Urinary bladder (tissue), 4 donors: ENCODE data around the gene OSBPL1A. TPM values are rescaled to one million over a fixed set of nuclear protein-coding genes. Genes with fewer than 3 reads are reported as not detected.
"Not testable (repeated sequence)": the region's sequence is repeated elsewhere in the genome, so short reads cannot be mapped to it uniquely, and the experiment has no call there.

ENCODE experiments used
- DNase-seq: peaks from one replicate; pipeline ENCODE4 v3.0.0-alpha.2; 2015; ENCODE audit errors: extremely low spot score
- H3K27ac ChIP-seq: one replicate; pipeline ENCODE4 v1.5.1; 2013; ENCODE audit warnings: low read depth, mild to moderate bottlenecking, moderate library complexity
- H3K36me3 ChIP-seq: one replicate; pipeline ENCODE4 v1.6.1; 2013; ENCODE audit warnings: mild to moderate bottlenecking, moderate library complexity; ENCODE audit not compliant: insufficient read depth
- H3K4me1 ChIP-seq: one replicate; pipeline ENCODE4 v1.6.1; 2013; ENCODE audit warnings: mild to moderate bottlenecking, moderate library complexity; ENCODE audit not compliant: insufficient read depth
- H3K4me3 ChIP-seq: one replicate; pipeline ENCODE4 v1.5.1; 2013; ENCODE audit warnings: low read depth, low read length
- WGBS: extraction: QIAGEN DNeasy Blood & Tissue Kit; methylation state at CpG from one replicate; pipeline ENCODE4 v1.1.7; 2013; 5-methylcytosine and 5-hydroxymethylcytosine counted together
- polyA plus RNA-seq: library from polyadenylated mRNA; stranded (reverse); fragments of 200-250 nt; gene quantifications from one replicate; pipeline ENCODE4 v1.2.3, GENCODE V29; 2013
- total RNA-seq: library from RNA; depleted of rRNA; stranded (reverse); fragments of >200 nt; gene quantifications from one replicate; pipeline ENCODE4 v1.2.3, GENCODE V29; 2014
- donor health status: healthy with polysubstance abuse.
- donor health status: healthy.

The OSBPL1A gene
- total and polyA plus RNA-seq, 2 donors: 46.6 to 53.3 TPM

DNA sequence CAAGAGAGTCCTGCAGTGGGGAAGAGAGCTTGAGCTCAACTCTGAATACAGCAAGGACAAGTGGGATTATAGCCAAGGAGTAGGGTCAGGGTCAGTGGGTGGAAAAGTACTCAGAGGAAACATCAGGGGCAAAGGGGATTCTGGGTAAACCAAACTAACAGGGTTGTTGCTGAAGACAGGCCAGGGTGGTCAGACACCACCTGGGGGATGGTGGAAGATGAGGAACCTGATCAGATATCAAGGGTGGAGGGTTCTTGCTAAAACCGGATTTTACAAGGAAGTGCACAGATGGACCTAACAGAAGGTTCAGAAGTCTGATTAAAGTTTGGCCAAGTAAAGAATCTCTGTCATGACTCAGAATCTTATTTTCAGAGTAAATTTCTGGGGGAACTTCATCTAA lies 16.5 kb downstream of the OSBPL1A start:
- H3K4me3 ChIP-seq: no peak overlapping the region
- 81% methylated on average over 1 of the region's 1 CpG for WGBS
- no peak for DNase-seq
- H3K36me3 ChIP-seq: no peaks in the 10 kb centered on the region
- H3K27ac ChIP-seq: no peak overlapping the region
- H3K4me1 ChIP-seq: no peaks in the 10 kb centered on the region

DNA sequence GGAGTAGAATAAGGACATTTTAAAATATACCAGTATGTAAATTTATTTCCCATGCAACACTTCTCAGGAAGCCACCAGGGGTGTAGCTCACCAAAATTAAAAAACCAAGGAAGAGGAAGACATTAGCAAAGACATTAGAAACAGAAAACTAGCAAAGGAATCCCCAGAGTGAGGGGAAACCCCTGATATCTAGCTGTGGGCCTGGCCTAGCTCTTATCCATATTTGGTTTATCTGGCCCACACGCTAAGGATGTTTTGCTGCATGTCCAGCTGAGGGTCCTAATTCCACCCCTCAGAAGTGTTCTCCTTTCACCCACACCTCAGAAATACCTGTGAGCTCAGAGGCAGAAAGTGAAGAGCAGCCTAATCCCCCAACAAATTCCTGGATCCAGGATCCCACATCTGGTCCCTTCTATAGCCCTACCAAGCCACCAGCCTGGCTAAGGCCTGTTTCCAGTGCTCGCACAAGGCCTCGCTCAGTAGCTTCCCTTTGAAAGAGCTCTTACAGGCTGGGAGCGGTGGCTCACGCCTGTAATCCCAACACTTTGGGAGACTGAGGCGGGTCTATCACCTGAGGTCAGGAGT lies 17.4 kb downstream of the OSBPL1A start:
- H3K36me3 ChIP-seq: no peaks in the 10 kb centered on the region
- 95% methylated on average over 6 of the region's 6 CpGs for WGBS
- H3K4me1 ChIP-seq: no peaks in the 10 kb centered on the region
- no peak overlapping the region for H3K4me3 ChIP-seq
- no peak overlapping the region for H3K27ac ChIP-seq
- DNase-seq: no peak

DNA sequence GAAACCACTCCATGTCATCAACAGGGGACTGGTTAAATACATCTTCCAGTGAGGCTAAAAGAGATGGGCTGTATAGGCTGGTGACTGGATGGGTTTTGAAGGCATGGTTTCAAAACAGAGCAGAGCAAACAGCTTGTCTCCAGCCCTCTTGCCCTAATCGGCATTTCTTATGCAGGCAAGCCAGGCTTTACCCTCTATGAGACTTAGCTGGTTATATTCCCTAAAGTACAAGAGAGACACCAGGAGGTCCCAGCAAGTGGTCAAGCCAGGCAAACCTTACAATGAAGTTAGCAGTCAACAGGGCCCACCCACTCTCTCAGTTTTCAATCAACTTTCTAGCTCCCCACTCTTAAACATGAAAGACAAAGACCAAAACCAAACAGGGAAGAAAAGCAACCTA lies 19.0 kb downstream of the OSBPL1A start:
- WGBS: 70% methylated on average over 1 of the region's 1 CpG
- H3K27ac ChIP-seq: no peak overlapping the region
- H3K36me3 ChIP-seq: no peaks in the 10 kb centered on the region
- no peak for DNase-seq
- no peak overlapping the region for H3K4me3 ChIP-seq
- no peaks in the 10 kb centered on the region for H3K4me1 ChIP-seq

DNA sequence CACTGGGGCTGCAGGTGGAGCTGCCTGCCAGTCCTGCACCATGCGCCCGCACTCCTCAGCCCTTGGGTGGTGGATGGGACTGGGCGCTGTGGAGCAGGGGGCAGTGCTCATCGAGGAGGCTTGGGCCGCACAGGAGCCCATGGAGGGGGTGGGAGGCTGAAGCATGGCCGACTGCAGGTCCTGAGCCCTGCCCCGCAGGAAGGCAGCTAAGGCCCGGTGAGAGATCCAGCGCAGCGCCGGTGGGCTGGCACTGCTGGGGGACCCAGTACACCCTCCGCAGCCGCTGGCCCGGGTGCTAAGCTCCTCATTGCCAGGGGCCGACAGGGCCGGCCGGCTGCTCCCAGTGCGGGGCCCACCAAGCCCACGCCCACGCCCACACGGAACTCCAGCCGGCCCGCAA lies 21.1 kb downstream of the OSBPL1A start:
- not testable (repeated sequence) for H3K27ac ChIP-seq
- 99% methylated on average over 23 of the region's 23 CpGs for WGBS

DNA sequence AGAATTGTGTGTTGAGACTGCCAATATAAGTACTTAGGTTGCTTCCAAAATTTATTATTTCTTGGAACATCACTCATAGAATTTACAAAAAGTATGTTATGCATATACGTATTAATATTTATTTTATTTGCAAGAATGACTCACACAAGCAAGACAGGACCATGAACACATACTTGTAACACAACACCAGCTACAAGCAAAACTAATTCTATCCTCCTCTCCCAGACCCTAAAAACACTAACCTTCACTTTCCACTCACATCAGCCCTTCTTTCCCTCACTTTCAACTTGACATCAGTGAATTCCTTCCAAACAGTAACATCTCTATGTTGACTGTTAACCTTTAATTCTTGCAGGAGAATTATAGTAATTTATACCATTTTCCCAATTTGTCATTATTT lies 24.3 kb downstream of the OSBPL1A start:
- Histone ChIP-seq H3K36me3 (no peaks in the 10 kb centered on the region), H3K4me3 (no peak overlapping the region), H3K27ac (no peak overlapping the region), H3K4me1 (no peaks in the 10 kb centered on the region)
- WGBS: 78% methylated on average over 1 of the region's 1 CpG
- DNase-seq: no peak

More for the DNA sequence above, 21.1 kb downstream of the OSBPL1A start:
- DNase-seq, H3K4me3 ChIP-seq, H3K36me3 ChIP-seq, H3K4me1 ChIP-seq: not testable (repeated sequence)

DNA sequence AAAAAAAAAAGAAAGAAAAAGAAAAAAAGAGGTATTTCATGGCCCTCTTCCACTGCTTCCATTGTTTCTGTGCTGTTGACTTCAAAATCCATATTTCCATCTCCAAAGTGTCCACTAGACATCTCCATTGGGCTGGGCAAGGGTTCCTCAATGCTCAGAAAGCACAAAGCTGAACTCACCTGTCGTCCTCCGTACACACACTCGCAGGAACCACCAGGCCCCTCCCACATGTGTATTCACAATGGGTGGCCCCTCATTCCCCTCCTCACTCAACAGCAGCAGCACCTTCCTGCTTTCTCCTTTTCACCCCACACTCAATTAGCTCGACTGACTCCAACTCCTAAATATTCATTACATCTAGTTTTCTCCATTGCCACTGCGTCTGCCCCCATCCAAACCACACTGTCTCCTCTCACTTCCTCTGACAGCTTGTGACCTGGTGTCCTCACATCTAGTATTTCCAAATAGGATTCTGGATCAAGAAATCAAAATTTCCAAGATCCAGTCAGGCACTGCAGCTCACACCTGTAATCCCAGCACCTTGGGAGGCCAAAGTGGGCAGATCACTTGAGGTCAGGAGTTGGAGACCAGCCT lies 25.2 kb downstream of the OSBPL1A start:
- H3K4me3 ChIP-seq: no peak overlapping the region
- H3K27ac ChIP-seq: no peak overlapping the region
- H3K4me1 ChIP-seq: no peaks in the 10 kb centered on the region
- no peak for DNase-seq
- WGBS: 94% methylated on average over 5 of the region's 5 CpGs
- H3K36me3 ChIP-seq: no peaks in the 10 kb centered on the region

DNA sequence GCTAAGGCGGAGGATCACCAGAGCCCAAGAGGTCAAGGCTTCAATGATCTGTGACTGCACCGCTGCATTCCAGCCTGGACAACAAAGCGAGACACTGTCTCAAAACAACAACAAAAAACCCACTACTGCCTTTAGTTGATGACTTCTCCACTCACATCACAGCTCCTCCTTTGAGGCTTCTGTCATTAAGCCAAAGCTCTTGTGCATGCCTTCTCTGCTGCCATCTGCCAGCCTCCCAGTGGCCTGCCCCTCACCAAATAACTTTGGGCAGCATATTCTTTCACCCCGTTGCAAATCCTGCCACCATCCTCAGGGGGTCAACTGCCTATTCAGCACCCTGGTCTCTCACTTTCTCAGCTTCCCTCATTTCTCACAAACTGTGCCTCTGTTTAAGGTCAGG lies 27.5 kb downstream of the OSBPL1A start:
- 87% methylated on average over 4 of the region's 4 CpGs for WGBS
- DNase-seq: no peak
- H3K36me3 ChIP-seq: no peaks in the 10 kb centered on the region
- no peak overlapping the region for H3K27ac ChIP-seq
- no peaks in the 10 kb centered on the region for H3K4me1 ChIP-seq
- H3K4me3 ChIP-seq: no peak overlapping the region

DNA sequence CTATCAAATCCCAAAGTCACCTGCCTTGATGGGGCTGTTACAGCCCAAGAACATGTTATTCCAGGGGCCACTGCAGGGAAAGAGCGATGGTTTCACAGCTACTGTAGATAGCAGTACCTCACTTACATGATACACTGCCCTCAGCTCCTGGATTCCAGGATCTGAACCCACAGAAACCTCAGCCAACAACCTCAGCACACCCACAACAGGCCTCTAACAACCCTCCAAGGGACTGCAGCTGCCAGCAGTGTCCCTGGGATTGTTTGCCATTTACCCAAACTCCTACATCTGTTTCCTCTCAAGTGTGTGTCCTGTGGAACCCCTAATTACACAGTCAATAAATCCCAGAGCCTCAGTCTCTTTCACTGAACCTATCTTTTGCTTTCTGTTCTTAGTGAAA lies 28.2 kb downstream of the OSBPL1A start:
- H3K27ac ChIP-seq: no peak overlapping the region
- H3K4me1 ChIP-seq: no peaks in the 10 kb centered on the region
- 90% methylated on average over 1 of the region's 1 CpG for WGBS
- no peak overlapping the region for H3K4me3 ChIP-seq
- no peak for DNase-seq
- no peaks in the 10 kb centered on the region for H3K36me3 ChIP-seq

DNA sequence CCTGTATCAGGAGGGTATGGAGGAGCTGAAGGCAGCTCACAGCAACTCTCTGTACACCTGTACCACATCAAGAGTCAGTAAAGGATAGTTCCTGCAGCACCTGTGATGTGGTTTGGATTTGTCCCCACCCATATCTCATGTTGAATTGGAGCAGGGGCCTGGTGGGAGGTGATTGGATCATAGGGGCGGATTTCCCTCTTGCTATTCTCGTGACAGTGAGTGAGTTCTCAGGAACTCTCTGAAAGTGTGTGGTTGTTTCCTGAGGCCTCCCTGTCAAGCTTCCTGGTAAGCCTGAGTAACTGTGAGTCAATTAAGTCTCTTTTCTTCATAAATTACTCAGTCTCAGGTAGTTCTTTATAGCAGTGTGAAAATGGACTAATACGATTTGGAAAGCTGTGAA lies 28.9 kb downstream of the OSBPL1A start:
- H3K4me1 ChIP-seq: no peaks in the 10 kb centered on the region
- no peak for DNase-seq
- no peak overlapping the region for H3K4me3 ChIP-seq
- 81% methylated on average over 3 of the region's 3 CpGs for WGBS
- H3K36me3 ChIP-seq: no peaks in the 10 kb centered on the region
- H3K27ac ChIP-seq: no peak overlapping the region

DNA sequence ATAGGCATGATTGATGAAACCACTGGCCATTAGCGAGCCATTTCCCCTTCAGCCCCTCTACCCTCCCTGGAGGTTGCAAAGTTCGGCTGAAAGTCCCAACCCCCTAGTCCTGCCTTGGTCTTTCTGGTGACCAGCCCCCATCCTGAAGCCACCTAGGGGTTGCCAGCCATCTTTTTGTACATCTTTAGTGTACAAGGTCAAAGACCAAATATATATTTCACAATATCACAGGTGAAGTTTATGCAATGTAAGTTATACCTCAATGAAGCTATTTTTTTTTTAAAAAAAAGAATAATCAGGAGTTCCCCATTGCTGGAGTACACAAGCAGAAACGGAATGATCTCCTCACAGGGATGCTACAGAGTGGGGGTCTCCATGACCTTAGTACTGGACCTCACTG lies 31.3 kb downstream of the OSBPL1A start:
- 91% methylated on average over 3 of the region's 3 CpGs for WGBS
- no peak overlapping the region for H3K4me3 ChIP-seq
- DNase-seq: no peak
- H3K27ac ChIP-seq: no peak overlapping the region
- H3K36me3 ChIP-seq: no peaks in the 10 kb centered on the region
- H3K4me1 ChIP-seq: no peaks in the 10 kb centered on the region

DNA sequence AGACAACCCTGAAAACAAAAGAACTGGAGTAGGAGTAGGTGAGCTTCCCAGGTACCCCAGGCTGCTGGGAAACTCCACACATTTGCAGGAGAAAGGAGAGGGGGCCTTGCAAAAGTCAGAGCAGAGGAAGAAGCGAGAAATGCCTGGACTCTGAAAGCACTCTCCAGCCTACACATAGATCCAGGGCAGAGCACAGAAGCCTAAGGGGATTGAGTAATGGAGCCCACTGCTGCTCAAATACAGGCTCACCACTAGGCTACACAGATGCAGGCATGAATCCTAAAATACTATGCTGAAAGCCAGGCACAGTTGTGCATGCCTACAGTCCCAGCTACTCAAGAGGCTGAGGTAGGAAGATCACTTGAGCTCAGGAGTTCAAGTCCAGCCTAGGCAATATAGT lies 33.4 kb downstream of the OSBPL1A start:
- DNase-seq: no peak
- Histone ChIP-seq H3K4me3 (no peak overlapping the region), H3K27ac (no peak overlapping the region), H3K4me1 (no peaks in the 10 kb centered on the region), H3K36me3 (no peaks in the 10 kb centered on the region)
- WGBS: 98% methylated on average over 1 of the region's 1 CpG

DNA sequence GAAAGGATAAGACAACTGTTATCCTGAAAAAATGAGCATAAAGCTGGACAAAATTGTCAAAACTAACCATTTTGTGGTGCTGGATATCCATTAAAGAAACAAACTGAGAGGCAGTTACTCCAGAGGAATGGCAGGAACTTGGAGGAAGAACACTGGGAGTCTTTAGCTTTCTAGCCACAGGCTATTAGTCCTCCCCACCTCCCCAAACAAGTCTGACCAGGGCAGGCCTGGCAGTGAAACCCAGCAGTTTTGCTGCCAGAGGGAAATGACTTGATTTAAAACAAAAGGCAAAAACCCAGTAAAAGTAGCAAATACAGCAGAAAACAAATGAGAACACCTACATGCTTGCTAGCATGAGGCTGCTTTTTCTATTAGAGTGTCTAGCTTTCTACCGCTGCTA lies 34.9 kb downstream of the OSBPL1A start:
- Histone ChIP-seq H3K27ac (no peak overlapping the region), H3K4me3 (no peak overlapping the region), H3K36me3 (no peaks in the 10 kb centered on the region), H3K4me1 (no peaks in the 10 kb centered on the region)
- WGBS: 95% methylated on average over 1 of the region's 1 CpG
- DNase-seq: no peak

DNA sequence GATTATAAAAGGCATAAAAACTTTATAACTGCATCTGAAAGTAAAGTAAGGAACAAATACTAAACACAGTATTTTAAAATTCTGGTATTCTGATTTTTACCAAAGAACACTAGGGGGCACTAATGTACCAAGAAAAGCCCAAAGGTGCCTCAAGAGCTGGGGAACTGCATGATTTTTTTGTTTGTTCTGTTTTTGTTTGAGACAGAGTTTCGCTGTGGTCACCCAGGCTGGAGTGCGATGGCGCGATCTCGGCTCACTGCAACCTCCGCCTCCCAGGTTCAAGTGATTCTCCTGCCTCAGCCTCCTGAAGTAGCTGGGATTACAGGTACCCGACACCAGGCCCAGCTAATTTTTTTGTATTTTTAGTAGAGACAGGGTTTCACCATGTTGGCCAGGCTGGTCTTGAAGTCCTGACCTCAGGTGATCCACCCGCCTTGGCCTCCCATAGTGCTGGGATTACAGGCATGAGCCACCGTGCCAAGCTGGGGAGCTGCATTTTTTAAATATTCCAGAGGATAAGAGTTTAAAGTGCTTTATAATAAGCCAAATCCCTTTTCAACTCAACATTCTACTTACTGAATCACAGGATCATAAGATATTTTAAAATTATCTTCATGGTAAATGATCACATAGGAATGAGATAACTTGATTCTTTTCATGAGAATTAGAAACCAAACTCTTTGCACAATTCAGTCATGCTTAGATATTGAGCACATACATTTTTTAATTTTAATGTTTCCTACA lies 37.7 kb downstream of the OSBPL1A start:
- not testable (repeated sequence) for H3K27ac ChIP-seq, H3K4me1 ChIP-seq, H3K36me3 ChIP-seq, H3K4me3 ChIP-seq
- 23% methylated on average over 9 of the region's 9 CpGs for WGBS
- peak; percentile 23 for DNase-seq

DNA sequence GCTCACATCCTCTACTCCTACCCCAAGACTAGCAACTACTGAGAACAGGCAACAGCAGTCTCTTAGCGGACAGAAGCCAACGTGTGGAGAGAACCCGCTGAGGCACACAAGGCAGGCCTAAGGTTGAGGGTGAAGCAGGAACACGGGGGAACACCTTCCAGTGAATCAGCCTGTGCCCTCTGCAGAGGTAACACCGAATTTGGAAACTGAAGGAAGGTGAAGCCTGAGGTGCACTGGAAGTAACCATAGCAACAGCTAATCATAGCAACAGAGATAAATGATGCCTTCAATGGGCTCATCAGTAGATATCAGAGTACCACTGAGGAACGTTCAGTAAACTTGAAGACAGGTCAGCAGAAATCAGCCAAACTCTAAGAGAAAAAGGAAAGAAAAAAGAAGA lies 43.3 kb downstream of the OSBPL1A start:
- Histone ChIP-seq H3K4me1 (no peaks in the 10 kb centered on the region), H3K27ac (no peak overlapping the region), H3K36me3 (no peaks in the 10 kb centered on the region), H3K4me3 (no peak overlapping the region)
- whole genome bisulfite sequencing: 84% methylated on average over 6 of the region's 6 CpGs
- no peak for DNase-seq
